ENCODE results near the gene GAB2. TPM values are rescaled to one million over a fixed set of nuclear protein-coding genes. Genes with fewer than 3 reads are reported as not detected.

The GAB2 gene
- total and polyA plus RNA-seq, 12 donors = 2.4 to 22.4 (median 16.2) TPM

- DNase-seq = peak in 1 of 7 donors; percentile 8
- Histone ChIP-seq H3K9me3 (replicated peaks in 1 of 3) (no peaks in the 10 kb centered on the region), H3K4me3 (no peak overlapping the region), H3K27ac (no peak overlapping the region), H3K4me1 (replicated peaks in 1 of 2) (peaks cover 0 to 6% of the 10 kb centered on the region in 2 donors), H3K36me3 (replicated peaks in 1 of 2) (peaks cover 0 to 77% of the 10 kb centered on the region in 2 donors), H3K27me3 (no peaks in the 10 kb centered on the region)
- TF ChIP-seq CTCF (IDR thresholded peaks at IDR 0.05) = no peak
- TF ChIP-seq POLR2A (IDR thresholded peaks at IDR 0.05) = no peak
- intact Hi-C loops (cut with DNase I) = no loop called here
- 80 to 89% (median 86%) methylated on average over 10 of the region's 10 CpGs for WGBS, 4 donors
Measured at GRCh38 chr11:78203184-78203583, 214.4 kb downstream of the GAB2 start.

GRCh38 chr11:78202733-78203167 is 214.9 kb downstream of the GAB2 start:
- DNase-seq = peak in 1 of 7 donors; percentile 4
- Histone ChIP-seq H3K4me3 (no peak overlapping the region), H3K9me3 (replicated peaks in 1 of 3) (no peaks in the 10 kb centered on the region), H3K36me3 (replicated peaks in 1 of 2) (peaks cover 0 to 77% of the 10 kb centered on the region in 2 donors), H3K27me3 (no peaks in the 10 kb centered on the region), H3K27ac (no peak overlapping the region), H3K4me1 (replicated peaks in 1 of 2) (peaks cover 0 to 2% of the 10 kb centered on the region in 2 donors)
- 60 to 82% (median 72%) methylated on average over 3 of the region's 3 CpGs for WGBS, 4 donors
- intact Hi-C loops (cut with DNase I) = no loop called here
- no peak for TF ChIP-seq POLR2A (IDR thresholded peaks at IDR 0.05)

- Histone ChIP-seq H3K27me3 (no peaks in the 10 kb centered on the region), H3K36me3 (replicated peaks in 1 of 2) (peaks cover 0 to 67% of the 10 kb centered on the region in 2 donors), H3K4me3 (no peak overlapping the region), H3K27ac (no peak overlapping the region), H3K9me3 (replicated peaks in 1 of 3) (no peaks in the 10 kb centered on the region), H3K4me1 (replicated peaks in 1 of 2) (no peaks in the 10 kb centered on the region)
- peak in 2 of 7 donors; percentile 11 to 14 for DNase-seq
- TF ChIP-seq POLR2A (IDR thresholded peaks at IDR 0.05) = no peak
- TF ChIP-seq CTCF (IDR thresholded peaks at IDR 0.05) = no peak
- WGBS, 4 donors = 80 to 83% (median 82%) methylated on average over 9 of the region's 9 CpGs
- intact Hi-C loops (cut with DNase I) = no loop called here
Measured at GRCh38 chr11:78201096-78201818, 216.4 kb downstream of the GAB2 start.

GRCh38 chr11:78200553-78200952 is 217.1 kb downstream of the GAB2 start:
- Histone ChIP-seq H3K4me3 (no peak overlapping the region), H3K27ac (no peak overlapping the region), H3K9me3 (replicated peaks in 1 of 3) (no peaks in the 10 kb centered on the region), H3K4me1 (replicated peaks in 1 of 2) (no peaks in the 10 kb centered on the region), H3K27me3 (no peaks in the 10 kb centered on the region), H3K36me3 (replicated peaks in 1 of 2) (peaks cover 0 to 60% of the 10 kb centered on the region in 2 donors)
- DNase-seq = peak in 2 of 7 donors; percentile 6 to 18
- intact Hi-C loops (cut with DNase I) = no loop called here
- 91 to 96% (median 94%) methylated on average over 4 to 13 of the region's 13 CpGs for WGBS, 4 donors
- no peak for TF ChIP-seq CTCF (IDR thresholded peaks at IDR 0.05)
- no peak for TF ChIP-seq POLR2A (IDR thresholded peaks at IDR 0.05)

Measured in adrenal gland (tissue), 12 donors.